DND-41 (cell line): Measurements from ENCODE around the gene RPS17.

Experiments used
- ATAC-seq: fragments of 200-7000 bp; cut with Tn5 transposase; 3 replicates; pipeline ENCODE4 v1.9.1; 2021; ENCODE audit warnings: low read depth; ENCODE audit not compliant: insufficient read depth
- DNase-seq: peaks from one replicate; pipeline ENCODE4 v3.0.0-alpha.2; 2020
- H2AFZ ChIP-seq: 2 replicates; pipeline ENCODE4 v1.6.0; 2012; ENCODE audit warnings: low read depth, low read length
- H3K27ac ChIP-seq: 2 replicates; pipeline ENCODE4 v1.5.1; 2012; ENCODE audit warnings: low read length, inconsistent platforms
- H3K27me3 ChIP-seq: fragments of 200-600 bp; sonication (generic); 2 replicates; pipeline ENCODE4 v1.6.0; 2012; ENCODE audit warnings: low read length, mild to moderate bottlenecking, inconsistent platforms; ENCODE audit not compliant: insufficient read depth, poor library complexity
- H3K36me3 ChIP-seq: 2 replicates; pipeline ENCODE4 v1.5.1; 2012; ENCODE audit warnings: low read length, inconsistent platforms; ENCODE audit not compliant: insufficient read depth
- H3K4me1 ChIP-seq: 2 replicates; pipeline ENCODE4 v1.5.1; 2012; ENCODE audit warnings: mild to moderate bottlenecking, low read length; ENCODE audit not compliant: insufficient read depth
- H3K4me2 ChIP-seq: 2 replicates; pipeline ENCODE4 v1.6.0; 2012; ENCODE audit warnings: mild to moderate bottlenecking, moderate library complexity, low read length, inconsistent platforms; ENCODE audit not compliant: insufficient read depth
- H3K4me3 ChIP-seq, 2 experiments: fragments of 200-600 bp in 1 of 2; shearing (Covaris generic) in 1 of 2; 2 replicates each; pipeline ENCODE4 v1.5.1; 2012 to 2016; ENCODE audit warnings: inconsistent platforms in 2 of 2, low read length in 2 of 2, mild to moderate bottlenecking in 2 of 2, low read depth in 1 of 2, moderate library complexity in 1 of 2
- H3K79me2 ChIP-seq: 2 replicates; pipeline ENCODE4 v1.6.0; 2012; ENCODE audit warnings: low read length, inconsistent platforms; ENCODE audit not compliant: insufficient read depth
- H3K9ac ChIP-seq: 2 replicates; pipeline ENCODE4 v1.6.0; 2012; ENCODE audit warnings: low read depth, mild to moderate bottlenecking, inconsistent platforms, low read length, moderate library complexity
- H3K9me3 ChIP-seq: 2 replicates; pipeline ENCODE4 v1.5.1; 2012; ENCODE audit warnings: low read length, moderate library complexity, mild to moderate bottlenecking, inconsistent platforms; ENCODE audit not compliant: insufficient read depth, severe bottlenecking
- H4K20me1 ChIP-seq: 2 replicates; pipeline ENCODE4 v1.6.0; 2012; ENCODE audit warnings: low read length; ENCODE audit not compliant: insufficient read depth
- CTCF ChIP-seq: IDR thresholded peaks from 2 replicates; pipeline ENCODE4 v1.5.1; 2012; ENCODE audit warnings: borderline replicate concordance, low read length, moderate library complexity, mild to moderate bottlenecking; ENCODE audit not compliant: poor library complexity, severe bottlenecking; ENCODE audit errors: extremely low read depth
- EZH2 ChIP-seq: IDR thresholded peaks from 3 replicates; pipeline ENCODE4 v1.6.1; 2012; ENCODE audit warnings: borderline replicate concordance, low read depth, mild to moderate bottlenecking, moderate library complexity, low read length, inconsistent platforms; ENCODE audit not compliant: severe bottlenecking

Gene RPS17

GRCh38 chr15:82571722-82572222 is 31.5 kb upstream of the RPS17 start:
- DNase-seq (no peak), ATAC-seq (no peak)
- no peaks in the 10 kb centered on the region for H3K4me1 ChIP-seq
- no peak overlapping the region for H3K27ac ChIP-seq
- no peaks in the 10 kb centered on the region for H3K9me3 ChIP-seq
- H4K20me1 ChIP-seq: no peaks in the 10 kb centered on the region
- TF ChIP-seq CTCF (no peak), EZH2 (no peak)
- H3K27me3 ChIP-seq: peaks cover 11% of the 10 kb centered on the region
- H3K79me2 ChIP-seq: no peaks in the 10 kb centered on the region
- H3K4me2 ChIP-seq: no peak overlapping the region
- no peaks in the 10 kb centered on the region for H3K36me3 ChIP-seq
- H2AFZ ChIP-seq: no peak overlapping the region
- no peak overlapping the region for H3K4me3 ChIP-seq
- H3K9ac ChIP-seq: no peak overlapping the region

GRCh38 chr15:82570721-82571508 is 30.7 kb upstream of the RPS17 start:
- Histone ChIP-seq H3K27ac (no peak overlapping the region), H3K4me3 (no peak overlapping the region), H3K4me2 (no peak overlapping the region)

GRCh38 chr15:82569834-82570233 is 29.6 kb upstream of the RPS17 start:
- H3K4me2 ChIP-seq: no peak overlapping the region
- no peaks in the 10 kb centered on the region for H4K20me1 ChIP-seq
- H3K4me1 ChIP-seq: no peaks in the 10 kb centered on the region
- H3K4me3 ChIP-seq: no peak overlapping the region
- H3K36me3 ChIP-seq: no peaks in the 10 kb centered on the region
- H3K9me3 ChIP-seq: no peaks in the 10 kb centered on the region
- H2AFZ ChIP-seq: no peak overlapping the region
- no peak for ATAC-seq
- H3K9ac ChIP-seq: no peak overlapping the region
- H3K79me2 ChIP-seq: no peaks in the 10 kb centered on the region
- H3K27ac ChIP-seq: no peak overlapping the region
- no peak for DNase-seq
- TF ChIP-seq EZH2 (no peak), CTCF (no peak)
- H3K27me3 ChIP-seq: peaks cover 17% of the 10 kb centered on the region

More at GRCh38 chr15:82570721-82571508, 30.7 kb upstream of the RPS17 start:
- Histone ChIP-seq H3K9ac (no peak overlapping the region), H4K20me1 (no peaks in the 10 kb centered on the region), H3K4me1 (no peaks in the 10 kb centered on the region), H2AFZ (no peak overlapping the region), H3K9me3 (no peaks in the 10 kb centered on the region), H3K27me3 (peaks cover 14% of the 10 kb centered on the region), H3K36me3 (no peaks in the 10 kb centered on the region), H3K79me2 (no peaks in the 10 kb centered on the region)
- DNase-seq: no peak
- no peak for ATAC-seq
- TF ChIP-seq EZH2 (no peak), CTCF (no peak)
